Endothelial cell of umbilical vein (primary cell): Measurements from ENCODE around the gene TRANK1.

Experiments used
- CTCF ChIP-seq, 2 donors: IDR thresholded peaks; 1 replicate in 1 of 2; 2 replicates in 1 of 2; pipeline ENCODE4 v1.5.1; 2011; ENCODE audit warnings: low read length in 2 of 2, mild to moderate bottlenecking in 2 of 2, moderate library complexity in 2 of 2, control low read depth in 1 of 2, inconsistent platforms in 1 of 2, low read depth in 1 of 2; ENCODE audit not compliant: insufficient read depth in 1 of 2; ENCODE audit errors: extremely low read depth in 1 of 2
- POLR2AphosphoS5 ChIP-seq: IDR thresholded peaks from 2 replicates; pipeline ENCODE4 v1.6.1; 2012; ENCODE audit warnings: low read depth, mild to moderate bottlenecking, control low read depth, low read length, moderate library complexity; ENCODE audit not compliant: insufficient read depth

GRCh38 chr3:36911990-36912804 lies 32.7 kb downstream of the TRANK1 start:
- TF ChIP-seq POLR2AphosphoS5 (no peak), CTCF (IDR thresholded peaks at IDR 0.05; ENCODE audit: extremely low read depth in 1 of 2, insufficient read depth in 1 of 2, low read depth in 1 of 2, low read length in 2 of 2) (no peak)
